H9 (cell line): ENCODE measurements around the gene PCDHGA11. TPM values are rescaled to one million over a fixed set of nuclear protein-coding genes. Genes with fewer than 3 reads are reported as not detected.

Source experiments
- DNase-seq: peaks from one replicate; pipeline ENCODE4 v3.0.0-alpha.2; 2017
- H2AFZ ChIP-seq: one replicate; pipeline ENCODE4 v1.6.1; 2013; ENCODE audit warnings: mild to moderate bottlenecking, low read length, control low read depth, moderate library complexity
- H2AK5ac ChIP-seq: 2 replicates; pipeline ENCODE4 v1.6.1; 2013; ENCODE audit warnings: low read length, control low read depth, mixed read lengths; ENCODE audit not compliant: insufficient read length
- H2BK120ac ChIP-seq: one replicate; pipeline ENCODE4 v1.6.1; 2013; ENCODE audit warnings: low read depth, mild to moderate bottlenecking, low read length, control low read depth, inconsistent platforms; ENCODE audit not compliant: poor library complexity, severe bottlenecking
- H2BK12ac ChIP-seq: 2 replicates; pipeline ENCODE4 v1.6.1; 2013; ENCODE audit warnings: low read length, control low read depth, mixed read lengths, low read depth; ENCODE audit not compliant: insufficient read length
- H2BK15ac ChIP-seq: 2 replicates; pipeline ENCODE4 v1.6.1; 2013; ENCODE audit warnings: low read depth, low read length, control low read depth
- H2BK20ac ChIP-seq: one replicate; pipeline ENCODE4 v1.6.1; 2013; ENCODE audit warnings: low read depth, mild to moderate bottlenecking, low read length, control low read depth, inconsistent platforms; ENCODE audit not compliant: poor library complexity, severe bottlenecking
- H2BK5ac ChIP-seq: 2 replicates; pipeline ENCODE4 v1.6.1; 2013; ENCODE audit warnings: low read length, control low read depth, mixed read lengths; ENCODE audit not compliant: insufficient read length
- H3K14ac ChIP-seq: 2 replicates; pipeline ENCODE4 v1.6.1; 2013; ENCODE audit warnings: low read length, control low read depth; ENCODE audit not compliant: insufficient read depth
- H3K18ac ChIP-seq: 2 replicates; pipeline ENCODE4 v1.6.1; 2013; ENCODE audit warnings: low read depth, mild to moderate bottlenecking, mixed read lengths, low read length, control low read depth; ENCODE audit not compliant: insufficient read length
- H3K23ac ChIP-seq: 2 replicates; pipeline ENCODE4 v1.6.1; 2013; ENCODE audit warnings: low read length, control low read depth, mixed read lengths, low read depth; ENCODE audit not compliant: insufficient read length
- H3K23me2 ChIP-seq: 2 replicates; pipeline ENCODE4 v1.6.1; 2013; ENCODE audit warnings: low read depth, mild to moderate bottlenecking, mixed read lengths, low read length, control low read depth; ENCODE audit not compliant: insufficient read length, poor library complexity, severe bottlenecking
- H3K27ac ChIP-seq: 2 replicates; pipeline ENCODE4 v1.5.1; 2013; ENCODE audit warnings: low read length, control low read depth, mixed read lengths, low read depth; ENCODE audit not compliant: insufficient read length
- H3K27me3 ChIP-seq: 2 replicates; pipeline ENCODE4 v1.6.1; 2013; ENCODE audit warnings: low read length, control low read depth, inconsistent platforms; ENCODE audit not compliant: insufficient read depth
- H3K4ac ChIP-seq: 2 replicates; pipeline ENCODE4 v1.6.1; 2013; ENCODE audit warnings: low read depth, mild to moderate bottlenecking, control low read depth, inconsistent platforms, low read length, moderate library complexity
- H3K4me1 ChIP-seq: 2 replicates; pipeline ENCODE4 v1.6.1; 2013; ENCODE audit warnings: low read length, control low read depth, inconsistent platforms; ENCODE audit not compliant: insufficient read depth
- H3K4me2 ChIP-seq: 2 replicates; pipeline ENCODE4 v1.6.1; 2013; ENCODE audit warnings: low read length, control low read depth, mixed read lengths; ENCODE audit not compliant: insufficient read length, insufficient read depth
- H3K56ac ChIP-seq: 2 replicates; pipeline ENCODE4 v1.6.1; 2013; ENCODE audit warnings: low read depth, mild to moderate bottlenecking, mixed read lengths, low read length, control low read depth; ENCODE audit not compliant: insufficient read length
- H3K79me1 ChIP-seq: 2 replicates; pipeline ENCODE4 v1.6.1; 2013; ENCODE audit warnings: low read depth, mild to moderate bottlenecking, moderate library complexity, low read length, control low read depth, inconsistent platforms; ENCODE audit not compliant: insufficient read depth, poor library complexity, severe bottlenecking
- H3K79me2 ChIP-seq: 2 replicates; pipeline ENCODE4 v1.6.1; 2013; ENCODE audit warnings: low read length, control low read depth, inconsistent platforms; ENCODE audit not compliant: insufficient read depth
- H3K9ac ChIP-seq: 2 replicates; pipeline ENCODE4 v1.6.1; 2013; ENCODE audit warnings: low read length, control low read depth, mixed read lengths; ENCODE audit not compliant: insufficient read length; ENCODE audit errors: extremely low read depth
- H3K9me3 ChIP-seq: one replicate; pipeline ENCODE4 v1.6.1; 2013; ENCODE audit warnings: low read depth, low read length, inconsistent platforms; ENCODE audit not compliant: control insufficient read depth
- H3T11ph ChIP-seq: one replicate; pipeline ENCODE4 v1.6.1; 2013; ENCODE audit warnings: mild to moderate bottlenecking, low read length, control low read depth, inconsistent platforms
- H4K20me1 ChIP-seq: one replicate; pipeline ENCODE4 v1.6.1; 2013; ENCODE audit not compliant: control insufficient read depth, insufficient read length, insufficient read depth
- H4K5ac ChIP-seq: 2 replicates; pipeline ENCODE4 v1.6.1; 2013; ENCODE audit warnings: low read depth, mild to moderate bottlenecking, mixed read lengths, low read length, control low read depth; ENCODE audit not compliant: insufficient read length
- H4K8ac ChIP-seq: replicated peaks from 2 replicates; pipeline ENCODE4 v1.6.1; 2013; ENCODE audit warnings: low read length, control low read depth, mixed read lengths, low read depth; ENCODE audit not compliant: insufficient read length
- H4K91ac ChIP-seq: 2 replicates; pipeline ENCODE4 v1.6.1; 2013; ENCODE audit warnings: low read depth, mild to moderate bottlenecking, moderate library complexity, mixed read lengths, low read length, control low read depth; ENCODE audit not compliant: insufficient read length
- H3K27ac Mint-ChIP-seq, 3 experiments: 2 replicates in 2 of 3; 3 replicates in 1 of 3; pipeline ENCODE4 v1.8.0; 2020 to 2021; ENCODE audit warnings: mixed read lengths in 3 of 3, mild to moderate bottlenecking in 1 of 3, moderate library complexity in 1 of 3
- H3K27me3 Mint-ChIP-seq: 2 replicates; pipeline ENCODE4 v1.8.0; 2021; ENCODE audit warnings: low read depth, mild to moderate bottlenecking, moderate library complexity, mixed read lengths
- H3K36me3 Mint-ChIP-seq, 3 experiments: 2 replicates in 2 of 3; 3 replicates in 1 of 3; pipeline ENCODE4 v1.8.0; 2020 to 2021; ENCODE audit warnings: low read depth in 3 of 3, mixed read lengths in 3 of 3; ENCODE audit not compliant: insufficient read depth in 1 of 3
- H3K4me1 Mint-ChIP-seq, 2 experiments: 2 replicates each; pipeline ENCODE4 v1.8.0; 2020; ENCODE audit warnings: mixed read lengths in 2 of 2
- H3K4me3 Mint-ChIP-seq, 2 experiments: 2 replicates in 1 of 2; 3 replicates in 1 of 2; pipeline ENCODE4 v1.8.0; 2020 to 2021; ENCODE audit warnings: mild to moderate bottlenecking in 2 of 2, mixed read lengths in 2 of 2, moderate library complexity in 1 of 2
- H3K9me3 Mint-ChIP-seq, 2 experiments: 2 replicates in 1 of 2; 3 replicates in 1 of 2; pipeline ENCODE4 v1.8.0; 2020; ENCODE audit warnings: mild to moderate bottlenecking in 2 of 2, mixed read lengths in 2 of 2, moderate library complexity in 1 of 2
- CTCF ChIP-seq: fragments of 200-600 bp; sonication (generic); conservative IDR thresholded peaks from 3 replicates; pipeline ENCODE4 v1.8.0; 2021; ENCODE audit warnings: antibody characterized with exemption, mild to moderate bottlenecking
- WGBS: extraction: QIAGEN DNeasy Blood & Tissue Kit; methylation state at CpG from one replicate; pipeline ENCODE4 v1.1.7; 2013; ENCODE audit warnings: missing lambda C conversion rate, low lambda C conversion rate, mixed read lengths; ENCODE audit not compliant: insufficient read length; ENCODE audit errors: extremely low coverage; 5-methylcytosine and 5-hydroxymethylcytosine counted together
- total RNA-seq: library from RNA; stranded (reverse); gene quantifications from 2 replicates; pipeline ENCODE4 v1.2.1, GENCODE V29; 2021

The PCDHGA11 gene
- total RNA-seq, 1 experiment from 2014 or later = 2.6 TPM

GRCh38 chr5:141441571-141442170, 20.8 kb downstream of the PCDHGA11 start:
- Histone ChIP-seq H4K20me1 (no peaks in the 10 kb centered on the region), H4K5ac (no peak overlapping the region), H3K18ac (no peak overlapping the region), H3K23me2 (no peaks in the 10 kb centered on the region), H2BK5ac (no peak overlapping the region), H3K4me1 (peaks cover 2% of the 10 kb centered on the region; the same call in 1 of the 2 replicates), H3K4me2 (no peak overlapping the region), H3K9ac (no peak overlapping the region), H2AK5ac (no peak overlapping the region), H2BK20ac (no peak overlapping the region), H3K23ac (no peak overlapping the region), H2BK15ac (no peak overlapping the region), H3K4ac (no peak overlapping the region), H3K79me1 (no peaks in the 10 kb centered on the region), H4K91ac (no peak overlapping the region), H3K27ac (no peak overlapping the region), H4K8ac (no peak overlapping the region), H2BK120ac (no peak overlapping the region), H3K14ac (no peak overlapping the region), H3K9me3 (no peaks in the 10 kb centered on the region), H3K56ac (no peak overlapping the region), H2AFZ (no peak overlapping the region), H3T11ph (no peak overlapping the region), H3K79me2 (no peaks in the 10 kb centered on the region), H3K27me3 (no peaks in the 10 kb centered on the region), H2BK12ac (no peak overlapping the region)
- no peak for DNase-seq
- no peak for TF ChIP-seq CTCF
- no peak overlapping the region for H3K27ac Mint-ChIP-seq
- peaks cover 11 to 14% of the 10 kb centered on the region in 2 experiments; a peak in 3 of 5 replicates for H3K9me3 Mint-ChIP-seq
- H3K4me1 Mint-ChIP-seq = peaks cover 5 to 9% of the 10 kb centered on the region in 2 experiments; a peak in 3 of 4 replicates
- peaks cover 6 to 13% (median 10%) of the 10 kb centered on the region in 3 experiments; a peak in 6 of 7 replicates for H3K36me3 Mint-ChIP-seq
- no peak overlapping the region for H3K4me3 Mint-ChIP-seq
- H3K27me3 Mint-ChIP-seq = no peaks in the 10 kb centered on the region
- no CpG with 5 or more reads among the region's 50 CpGs for WGBS
